Activated T-cell treated with anti-CD3 and anti-CD28 coated beads for 1 hour (primary cell): ENCODE results near the gene MOAP1.
"Not testable (repeated sequence)": the region's sequence is repeated elsewhere in the genome, so short reads cannot be mapped to it uniquely, and the experiment has no call there.

Experiments
- DNase-seq: peaks from one replicate; pipeline ENCODE4 v3.0.0-alpha.2; 2020; ENCODE audit warnings: low read depth

MOAP1 gene

DNA sequence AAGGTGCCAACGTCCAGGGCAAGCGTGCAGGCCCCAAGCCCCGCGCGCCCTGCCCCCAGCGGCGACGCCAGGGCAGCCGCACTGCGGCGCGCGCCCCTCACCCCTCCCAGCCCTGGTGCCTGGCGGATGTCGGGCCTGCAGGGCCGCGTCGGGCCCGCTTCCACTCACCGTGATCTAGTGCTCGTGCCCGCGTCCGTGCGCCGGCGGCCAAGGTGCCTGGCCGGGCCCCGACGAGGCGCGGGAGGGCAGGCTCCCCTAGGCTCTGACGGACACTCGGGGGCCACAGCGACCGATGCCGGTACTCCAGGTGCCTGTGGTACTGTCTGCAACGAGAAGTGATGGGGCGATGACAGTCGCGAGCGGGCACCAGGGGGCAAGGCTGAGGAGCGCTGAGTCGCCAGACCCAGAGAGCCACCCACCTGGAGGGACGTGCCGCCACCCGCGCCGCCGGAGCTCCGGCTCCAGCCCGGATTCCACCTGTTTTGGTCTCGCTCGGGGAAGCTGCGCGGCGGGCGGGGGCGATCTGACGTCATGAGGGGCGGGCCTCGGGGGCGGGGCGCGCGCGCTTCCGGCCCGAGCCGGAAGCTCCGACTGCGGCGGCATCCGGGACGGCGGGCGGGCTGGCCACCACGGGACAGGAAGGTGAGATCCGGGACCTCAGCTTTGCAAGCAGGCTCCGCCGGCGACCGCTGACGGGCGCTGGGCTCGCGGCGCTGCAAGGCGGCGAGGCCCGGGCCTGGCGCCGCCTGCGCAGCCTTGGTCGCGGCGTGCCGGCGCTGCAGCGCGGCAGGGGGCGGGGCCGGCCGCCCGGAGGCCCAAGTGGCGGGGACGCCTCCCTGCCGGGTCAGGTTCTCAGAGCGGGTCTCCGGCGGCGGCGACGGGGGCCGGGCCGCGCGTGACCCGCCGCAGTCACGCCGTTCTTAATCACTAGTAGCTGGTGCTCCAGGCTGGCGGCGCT is at the start of gene MOAP1, which contains the start of gene LYSET:
TSS of gene MOAP1 (minus strand) at position 507 of the 958 bp plus-strand sequence. CDS start 655 bp downstream, outside the sequence.
TSS of gene LYSET (plus strand) at position 927 of the 958 bp plus-strand sequence. CDS start 89 bp downstream, outside the sequence.
- DNase-seq = peak; percentile 86

GRCh38 chr14:93233078-93233477 is 48.4 kb upstream of the MOAP1 start:
- not testable (repeated sequence) for DNase-seq

DNA sequence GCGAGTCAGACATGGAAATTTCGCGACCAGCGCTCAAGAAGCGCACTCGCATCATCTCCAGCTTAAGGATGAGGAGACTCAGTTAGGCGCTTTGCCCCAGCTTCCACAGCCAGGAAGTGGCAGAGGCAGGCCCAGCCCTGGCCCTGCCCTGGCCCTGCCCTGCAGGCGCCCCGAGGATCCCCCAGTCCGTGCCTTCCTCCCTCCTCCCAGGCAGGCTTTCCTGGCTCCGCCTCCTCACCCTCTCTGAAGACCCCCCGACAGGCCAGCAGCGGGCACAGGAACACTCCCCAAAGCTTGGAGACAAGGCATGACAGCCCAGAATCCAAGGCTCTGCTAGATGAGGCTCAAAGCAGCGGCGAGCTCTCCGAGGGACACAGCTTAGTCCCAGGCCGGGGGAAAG is 47.5 kb upstream of the MOAP1 start:
- no peak for DNase-seq

GRCh38 chr14:93231129-93231979 is 46.7 kb upstream of the MOAP1 start:
- no peak for DNase-seq

- DNase-seq = no peak
These were observed 45.8 kb upstream of the MOAP1 start for GRCh38 chr14:93230539-93230938.

DNA sequence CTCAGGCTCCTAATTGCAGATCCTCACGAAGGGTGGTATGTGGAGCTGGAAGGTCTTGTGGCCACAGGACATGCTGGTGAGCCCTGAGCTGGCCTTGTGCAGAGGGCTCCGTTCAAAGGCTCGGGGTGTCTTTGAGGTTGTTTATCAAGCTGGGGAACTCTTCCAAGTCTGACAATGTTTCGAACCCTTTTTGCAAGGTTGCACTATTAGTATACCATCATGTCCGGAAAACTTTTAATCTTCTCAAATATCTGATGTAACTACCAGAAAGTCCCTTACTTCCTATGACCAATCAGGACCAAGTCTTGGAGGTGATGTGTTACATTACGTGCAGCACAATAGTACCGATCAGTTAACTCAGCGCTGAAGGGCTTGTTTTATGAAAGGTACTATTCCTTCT is 43.9 kb upstream of the MOAP1 start:
- no peak for DNase-seq

GRCh38 chr14:93223565-93223964 is 38.9 kb upstream of the MOAP1 start:
- no peak for DNase-seq

DNA sequence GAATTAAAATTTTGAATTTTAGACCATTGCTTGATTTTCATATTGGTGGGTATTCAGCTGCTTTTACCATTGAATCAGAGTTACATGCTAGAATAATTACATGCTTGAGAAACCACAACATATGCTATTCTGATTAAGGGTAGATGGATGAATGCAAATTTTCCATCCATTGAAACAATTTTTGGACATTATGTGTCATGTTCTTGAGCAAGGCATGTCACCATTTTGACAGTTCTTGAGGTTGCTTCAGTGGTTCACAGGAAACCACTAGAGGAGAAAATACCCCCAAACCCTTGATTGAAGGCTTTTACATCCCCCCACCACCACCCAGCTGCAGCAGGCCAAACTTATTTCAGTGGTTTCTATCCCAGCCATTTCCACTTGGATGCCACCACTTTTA is 35.8 kb upstream of the MOAP1 start:
- DNase-seq = no peak

DNA sequence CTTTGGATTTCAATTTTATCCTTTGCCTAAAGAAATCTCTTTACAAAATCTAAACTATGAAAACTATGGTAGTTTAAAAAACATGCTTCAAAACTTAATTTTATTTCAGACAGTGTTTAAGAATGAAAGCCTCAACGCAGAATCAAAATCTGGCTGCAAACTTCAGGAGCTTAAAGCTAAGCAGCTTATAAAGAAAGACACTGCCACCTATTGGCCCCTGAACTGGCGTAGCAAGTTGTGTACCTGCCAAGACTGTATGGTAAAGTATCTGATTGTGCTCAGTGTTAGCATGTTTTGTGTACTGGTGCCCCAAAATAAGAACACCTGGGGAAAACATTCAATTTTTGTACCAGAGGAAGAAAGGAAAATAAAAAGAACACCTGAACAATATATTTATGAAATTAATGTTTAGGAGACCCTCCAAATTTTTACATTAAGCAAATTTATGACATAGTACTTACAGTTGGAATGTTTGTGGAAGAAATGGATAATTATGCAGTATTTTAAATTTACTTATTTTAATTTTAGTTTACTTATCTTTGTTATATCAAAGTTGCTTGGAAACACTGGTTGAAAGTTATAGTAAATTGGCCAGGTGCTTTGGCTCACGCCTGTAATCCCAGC is 34.5 kb upstream of the MOAP1 start:
- DNase-seq = peak; percentile 20

DNA sequence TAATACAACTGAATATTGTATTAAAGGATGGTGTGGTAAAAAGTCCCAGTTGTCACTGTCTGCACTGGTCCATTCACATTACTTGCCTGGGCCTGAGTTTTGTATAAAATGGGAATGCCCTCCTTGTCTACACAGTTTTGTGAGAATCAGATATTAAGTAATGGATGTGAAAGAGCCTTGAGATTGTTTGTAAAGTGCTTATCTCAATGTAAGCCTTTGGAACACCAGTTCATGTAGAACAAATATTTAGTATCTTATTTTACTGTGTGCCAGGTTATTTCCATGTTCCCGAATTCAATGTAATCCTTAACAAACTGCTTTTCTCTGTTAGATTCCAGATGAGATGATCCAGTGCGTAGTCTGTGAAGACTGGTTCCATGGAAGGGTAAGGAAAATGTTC is 29.9 kb upstream of the MOAP1 start:
- DNase-seq = no peak

DNA sequence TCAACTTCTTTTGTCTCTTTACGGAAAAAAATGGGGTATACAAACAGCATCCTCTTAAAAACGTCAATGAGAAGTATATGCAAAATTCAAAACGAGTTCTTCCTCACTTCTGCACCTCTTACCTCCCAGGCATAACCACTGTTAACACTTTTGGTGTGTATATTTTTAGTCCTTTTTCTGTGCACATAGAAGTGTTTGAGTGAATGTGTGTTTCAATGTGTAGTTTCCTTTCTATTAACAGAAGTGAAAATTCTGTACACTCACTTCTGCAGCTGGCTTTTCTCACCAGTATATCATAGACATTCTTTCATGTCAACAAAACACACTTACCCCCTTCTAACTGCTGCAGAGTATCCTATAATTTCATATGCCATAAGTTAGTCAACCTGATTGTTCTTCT is 27.7 kb upstream of the MOAP1 start:
- DNase-seq = no peak

GRCh38 chr14:93207468-93208308 is 23.0 kb upstream of the MOAP1 start:
- DNase-seq = no peak

GRCh38 chr14:93206793-93207467 is 22.2 kb upstream of the MOAP1 start, which contains the start of the genes GON7 and UBR7:
Gene GON7 (minus strand): TSS chr14:93207065. CDS start chr14:93207037, 28 bp downstream.
Gene UBR7 (plus strand): TSS chr14:93207256. CDS start chr14:93207292, 36 bp downstream.
- peak; percentile 70 for DNase-seq

GRCh38 chr14:93201155-93201704 is 16.5 kb upstream of the MOAP1 start:
- no peak for DNase-seq

DNA sequence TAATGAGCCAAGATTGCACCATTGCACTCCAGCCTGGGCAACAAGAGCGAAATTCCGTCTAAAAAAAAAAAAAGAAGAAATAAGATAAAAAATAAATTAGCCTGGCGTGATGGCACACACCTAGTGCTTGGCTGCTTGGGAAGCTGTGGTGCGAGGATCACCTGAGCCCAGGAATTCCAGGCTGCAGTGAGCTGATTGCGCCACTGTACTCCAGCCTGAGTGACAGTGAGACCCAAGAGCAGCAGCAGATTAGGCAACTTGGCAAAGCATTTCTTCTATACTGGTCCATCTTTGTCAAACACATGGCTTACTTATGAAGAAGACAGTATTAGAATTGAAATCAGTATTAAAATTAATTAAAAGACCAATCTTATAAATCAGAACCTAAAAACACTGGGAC is 15.9 kb upstream of the MOAP1 start:
- DNase-seq = no peak

GRCh38 chr14:93199031-93199430 is 14.3 kb upstream of the MOAP1 start:
- DNase-seq = no peak

DNA sequence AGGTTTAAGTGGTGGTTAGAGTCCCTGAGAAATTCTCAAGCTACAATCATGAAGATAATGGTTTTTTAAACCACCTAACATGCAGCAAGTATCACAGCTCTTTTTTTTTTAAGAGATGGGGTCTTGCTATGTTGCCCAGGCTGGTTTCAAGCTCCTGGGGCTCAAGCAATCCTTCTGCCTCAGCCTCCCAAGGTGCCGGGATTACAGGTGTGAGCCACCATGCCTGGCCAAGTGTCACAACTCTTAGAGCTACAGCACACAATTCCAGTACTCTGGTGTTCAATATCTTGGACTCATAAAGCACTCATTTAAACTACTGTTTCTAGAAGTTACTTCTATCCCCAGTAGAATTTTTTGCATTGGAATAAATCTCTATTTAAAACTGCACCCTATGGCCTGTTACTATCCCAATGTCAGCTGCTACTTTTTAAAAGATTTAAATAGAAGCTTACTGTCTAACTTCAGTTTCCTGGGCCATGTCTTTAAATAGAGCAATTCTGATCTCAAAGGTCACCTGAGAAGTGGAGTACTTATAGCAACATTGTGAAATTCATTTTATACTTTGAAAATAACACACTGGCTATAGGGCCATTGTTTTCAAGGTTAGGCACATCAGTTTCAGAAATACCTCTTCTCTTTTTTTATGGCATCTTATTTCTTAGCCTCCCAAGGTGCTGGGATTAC is 10.8 kb upstream of the MOAP1 start:
- no peak for DNase-seq

DNA sequence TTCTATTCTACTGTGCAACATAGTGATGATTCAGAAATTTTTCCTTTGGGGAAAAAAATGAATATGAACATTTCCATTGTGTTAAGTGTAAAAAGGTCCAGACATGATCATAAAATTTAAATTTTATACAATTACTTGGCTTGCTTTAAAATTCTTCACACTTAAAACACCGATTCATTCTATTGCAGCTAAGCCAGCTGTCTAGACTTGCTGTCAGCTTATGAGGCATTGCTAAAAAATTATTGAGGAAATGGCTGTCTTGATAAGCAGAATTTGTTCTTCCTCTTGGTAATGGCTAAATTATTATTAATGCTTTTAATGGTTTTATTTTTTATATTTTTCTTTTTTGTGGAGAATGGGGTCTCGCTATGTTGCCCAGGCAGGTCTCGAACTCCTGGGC is 2.3 kb upstream of the MOAP1 start:
- DNase-seq = no peak

GRCh38 chr14:93186466-93186865 is 1.8 kb upstream of the MOAP1 start:
- no peak for DNase-seq

- no peak for DNase-seq
These were observed 638 bp upstream of the MOAP1 start for GRCh38 chr14:93185349-93185720.
